NCI-H146 treated with DMSO at 0.1 percent for 48 hours (cell line): Measurements from ENCODE around the gene LSM3.
A peak's percentile ranks its signal among the peaks of the same experiment; 100 is the strongest.

Source experiments
- DNase-seq: peaks from one replicate; lab custom pipeline; 2025; ENCODE audit not compliant: unreplicated experiment; lab: John Stamatoyannopoulos, UW

LSM3 gene

DNA sequence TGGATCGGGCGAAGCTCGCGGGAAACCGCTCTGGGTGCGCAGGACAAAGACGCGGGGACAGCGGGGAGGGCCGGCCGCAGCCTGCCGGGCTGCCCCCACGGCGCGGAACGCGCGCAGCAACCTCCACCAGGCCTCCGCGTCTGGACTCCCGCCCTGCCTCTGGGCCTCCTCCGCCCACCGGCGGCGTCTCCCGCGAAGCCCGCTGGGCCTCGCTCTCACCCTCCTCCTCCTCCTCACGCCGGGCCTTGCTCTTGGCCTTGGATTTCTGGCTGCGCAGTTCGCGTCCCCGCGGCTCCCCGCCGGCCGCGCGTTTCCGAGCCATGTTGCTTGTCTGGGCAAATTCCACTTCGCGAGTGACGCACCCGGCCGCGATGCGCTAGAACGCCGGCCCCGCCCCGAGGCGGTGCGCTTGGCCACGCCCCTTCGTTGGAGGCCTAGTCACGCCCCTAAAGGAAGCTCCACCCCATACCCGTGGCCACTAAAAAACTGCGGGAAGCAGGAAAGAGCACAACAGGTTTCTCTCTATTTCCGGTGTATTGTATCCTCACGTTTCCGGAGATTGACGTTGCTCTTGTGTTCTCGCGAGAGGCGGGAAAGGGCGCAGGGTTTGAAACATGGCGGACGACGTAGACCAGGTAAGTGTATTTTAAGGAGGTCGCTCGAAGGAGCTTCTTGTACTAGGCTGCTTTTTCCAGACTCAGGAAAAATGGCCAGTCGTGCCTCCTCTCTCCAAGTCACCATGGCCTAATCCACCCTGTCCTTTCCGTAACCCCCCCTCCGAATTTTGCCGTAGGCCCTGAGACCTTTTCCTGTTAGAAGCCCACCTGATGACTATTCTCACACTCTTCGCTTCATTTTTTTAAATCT is at the start of gene LSM3, which contains the start of gene XPC:
Gene LSM3, plus strand, starts transcription at position 571 of the 867 bp plus-strand sequence. Its CDS starts 44 bp downstream, at position 615.
Gene XPC, minus strand, starts transcription at position 355 of the 867 bp plus-strand sequence. Its CDS starts 33 bp downstream, at position 322.
- DNase-seq = peak; percentile 92

GRCh38 chr3:14129296-14129695 is 49.3 kb upstream of the LSM3 start:
- no peak for DNase-seq

- no peak for DNase-seq
Measured at GRCh38 chr3:14130230-14130629, 48.4 kb upstream of the LSM3 start.

DNA sequence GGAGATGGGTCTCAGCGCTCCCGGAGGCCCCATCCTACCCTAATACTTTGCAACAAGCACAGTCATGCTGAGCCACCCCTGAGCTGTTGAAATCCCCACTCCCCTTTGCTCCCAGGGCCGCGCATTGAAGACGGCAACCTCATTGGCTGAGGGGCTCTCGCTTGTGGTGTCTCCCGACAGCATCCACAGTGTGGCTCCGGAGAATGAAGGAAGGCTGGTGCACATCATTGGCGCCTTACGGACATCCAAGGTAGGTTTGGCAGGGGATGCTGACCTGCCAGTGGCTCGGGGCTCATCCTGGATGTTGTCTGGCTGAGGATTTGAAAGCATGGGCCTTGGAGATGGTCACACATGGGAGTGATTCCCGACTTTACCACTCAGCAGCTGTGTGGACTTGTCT is 47.9 kb upstream of the LSM3 start:
- no peak for DNase-seq

DNA sequence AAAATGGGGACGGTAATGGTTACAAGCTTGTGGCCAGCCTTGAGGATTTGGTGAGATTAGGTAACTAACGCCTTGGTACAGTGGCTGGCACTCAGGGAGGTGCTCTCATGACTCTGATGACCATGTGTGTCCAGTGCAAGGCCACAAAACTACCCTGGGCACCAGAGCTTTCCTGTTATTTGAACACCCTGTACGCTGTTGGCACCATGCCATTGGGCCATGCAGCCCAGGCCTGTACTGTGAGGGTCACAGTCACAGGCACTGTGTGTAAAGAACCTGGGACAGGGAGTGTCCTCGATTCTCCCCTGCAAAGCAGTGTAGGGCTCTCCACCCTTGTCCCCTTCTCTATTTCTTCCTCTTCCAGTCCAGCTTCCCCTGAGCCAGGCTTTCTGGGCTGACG is 47.5 kb upstream of the LSM3 start:
- no peak for DNase-seq

- DNase-seq = no peak
Measured at GRCh38 chr3:14132120-14132519, 46.5 kb upstream of the LSM3 start.

- DNase-seq = no peak
Measured at GRCh38 chr3:14132689-14133088, 45.9 kb upstream of the LSM3 start.

GRCh38 chr3:14133188-14133800 is 45.3 kb upstream of the LSM3 start:
- DNase-seq = no peak

GRCh38 chr3:14133876-14134275 is 44.7 kb upstream of the LSM3 start:
- no peak for DNase-seq

- DNase-seq = no peak
Measured at GRCh38 chr3:14134291-14134690, 44.3 kb upstream of the LSM3 start.

DNA sequence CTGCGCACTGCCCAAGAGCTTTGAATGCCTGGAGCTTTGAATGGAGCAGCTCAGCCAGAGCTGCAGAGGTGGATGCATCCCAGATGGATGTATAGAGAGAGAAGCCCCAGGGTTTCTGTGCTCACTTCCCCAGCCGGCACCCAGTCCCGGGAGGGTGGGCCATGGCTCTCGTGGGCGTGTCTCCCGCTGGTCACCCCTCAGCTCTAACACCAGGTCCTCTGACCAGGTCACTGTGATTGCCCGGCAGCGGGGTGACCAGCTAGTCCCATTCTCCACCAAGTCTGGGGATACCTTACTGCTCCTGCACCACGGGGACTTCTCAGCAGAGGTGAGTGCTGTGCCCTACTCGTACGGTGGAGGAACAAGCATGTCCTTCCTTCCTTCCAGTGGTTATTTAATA is 43.0 kb upstream of the LSM3 start:
- no peak for DNase-seq

- no peak for DNase-seq
Measured at GRCh38 chr3:14137004-14137403, 41.6 kb upstream of the LSM3 start.

GRCh38 chr3:14137445-14137844 is 41.2 kb upstream of the LSM3 start:
- DNase-seq = no peak

DNA sequence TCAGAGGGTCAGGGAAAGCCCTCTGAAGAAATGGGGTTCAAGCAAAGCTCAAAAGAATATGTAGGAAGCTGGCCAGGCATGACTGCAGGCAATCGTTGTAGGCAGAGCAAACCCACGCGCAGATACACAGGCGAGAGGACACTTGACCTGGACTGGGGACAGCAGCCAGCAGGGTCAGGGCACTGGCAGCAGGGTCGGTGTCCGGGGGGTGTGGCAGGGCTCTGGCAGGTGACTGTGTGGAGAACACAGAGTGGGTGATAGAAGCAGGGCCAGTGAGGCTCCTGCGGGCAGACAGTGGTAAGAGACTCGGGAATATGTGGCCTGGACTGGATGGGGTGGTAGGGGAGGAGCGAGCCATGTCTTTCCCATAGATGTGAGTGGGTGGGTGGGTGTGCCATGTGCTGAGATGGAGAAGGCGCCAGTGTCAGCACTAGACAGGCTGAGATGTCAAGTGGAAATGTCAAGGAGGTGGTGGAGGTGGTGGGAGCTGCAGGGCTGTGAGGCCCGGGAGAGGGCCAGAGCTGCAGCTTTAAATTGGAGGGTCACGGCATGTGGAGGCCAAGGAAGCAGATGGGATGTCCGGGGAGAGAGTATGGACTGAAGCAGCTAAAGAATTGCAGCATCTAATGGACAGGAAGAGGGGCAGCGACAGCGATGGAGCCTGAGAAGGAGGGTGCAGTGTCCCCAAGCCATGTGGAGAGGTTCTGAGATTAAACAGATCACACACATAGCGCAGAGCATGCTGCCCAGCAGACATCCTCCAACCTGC is 40.3 kb upstream of the LSM3 start:
- DNase-seq = no peak

- DNase-seq = no peak
Measured at GRCh38 chr3:14138878-14139655, 39.5 kb upstream of the LSM3 start.

DNA sequence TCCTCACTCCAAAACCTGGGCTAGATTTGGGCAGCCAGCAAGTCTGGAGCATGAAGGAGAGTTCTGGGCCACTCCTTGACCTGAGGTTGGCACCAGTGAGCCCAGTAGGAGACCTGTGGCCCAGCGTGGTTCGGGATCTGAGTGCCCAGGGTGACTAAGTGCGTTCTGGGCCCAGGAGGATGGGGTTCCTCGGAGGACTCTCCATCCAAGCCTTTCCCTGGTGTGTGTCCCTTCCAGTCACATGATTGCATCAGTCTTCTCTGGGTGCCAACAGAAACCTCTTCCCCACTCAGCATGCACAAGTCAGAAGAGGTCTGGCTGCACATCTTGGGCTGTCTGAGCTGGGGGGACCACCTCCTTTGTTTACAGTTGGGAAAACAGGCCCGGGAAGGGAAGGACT is 38.8 kb upstream of the LSM3 start:
- no peak for DNase-seq

GRCh38 chr3:14140668-14141067 is 37.9 kb upstream of the LSM3 start:
- no peak for DNase-seq

GRCh38 chr3:14141144-14141543 is 37.5 kb upstream of the LSM3 start:
- DNase-seq = no peak

DNA sequence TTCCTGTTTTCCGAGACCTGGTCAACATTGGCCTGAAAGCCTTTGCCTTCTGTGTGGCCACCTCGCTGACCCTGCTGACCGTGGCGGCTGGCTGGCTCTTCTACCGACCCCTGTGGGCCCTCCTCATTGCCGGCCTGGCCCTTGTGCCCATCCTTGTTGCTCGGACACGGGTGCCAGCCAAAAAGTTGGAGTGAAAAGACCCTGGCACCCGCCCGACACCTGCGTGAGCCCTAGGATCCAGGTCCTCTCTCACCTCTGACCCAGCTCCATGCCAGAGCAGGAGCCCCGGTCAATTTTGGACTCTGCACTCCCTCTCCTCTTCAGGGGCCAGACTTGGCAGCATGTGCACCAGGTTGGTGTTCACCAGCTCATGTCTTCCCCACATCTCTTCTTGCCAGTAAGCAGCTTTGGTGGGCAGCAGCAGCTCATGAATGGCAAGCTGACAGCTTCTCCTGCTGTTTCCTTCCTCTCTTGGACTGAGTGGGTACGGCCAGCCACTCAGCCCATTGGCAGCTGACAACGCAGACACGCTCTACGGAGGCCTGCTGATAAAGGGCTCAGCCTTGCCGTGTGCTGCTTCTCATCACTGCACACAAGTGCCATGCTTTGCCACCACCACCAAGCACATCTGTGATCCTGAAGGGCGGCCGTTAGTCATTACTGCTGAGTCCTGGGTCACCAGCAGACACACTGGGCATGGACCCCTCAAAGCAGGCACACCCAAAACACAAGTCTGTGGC is 36.8 kb upstream of the LSM3 start:
- DNase-seq = no peak

- DNase-seq = no peak
Measured at GRCh38 chr3:14142567-14143270, 35.9 kb upstream of the LSM3 start.
